IMR-90 (cell line): ENCODE data around the gene SCAMP2. TPM values are rescaled to one million over a fixed set of nuclear protein-coding genes. Genes with fewer than 3 reads are reported as not detected.

Experiments used
- ATAC-seq: fragments of 200-7000 bp; cut with Tn5 transposase; 2 replicates; pipeline ENCODE4 v1.9.1; 2020; ENCODE audit warnings: low read depth, mild to moderate bottlenecking, moderate library complexity
- BruUV-seq: library from RNA; stranded (reverse); fragments of 400-500 nt; replicated peaks from 2 replicates; lab custom pipeline; 2021; lab: Mats Ljungman, UMichigan
- CTCF ChIA-PET: fragments of 300-600 bp; formaldehyde crosslinking; extraction: SDS; loops from one replicate; lab custom pipeline; 2021; ENCODE audit warnings: antibody characterized with exemption; lab: Yijun Ruan, JAX
- POLR2A ChIA-PET: fragments of 300-600 bp; sonication (Branson Sonifier 250); formaldehyde crosslinking; loops from one replicate; lab custom pipeline; 2022; ENCODE audit warnings: antibody characterized with exemption; ENCODE audit not compliant: unreplicated experiment; lab: Charles Lee
- DNase-seq: peaks from one replicate; pipeline ENCODE4 v3.0.0; 2013
- H2AFZ ChIP-seq: replicated peaks from 2 replicates; pipeline ENCODE3; 2013; ENCODE audit warnings: low read length, mild to moderate bottlenecking; ENCODE audit not compliant: poor library complexity
- H2AK5ac ChIP-seq: 2 replicates; pipeline ENCODE4 v1.6.1; 2013; ENCODE audit warnings: low read depth, low read length, inconsistent platforms
- H2AK9ac ChIP-seq: replicated peaks from 2 replicates; pipeline ENCODE3; 2013; ENCODE audit warnings: mild to moderate bottlenecking, low read depth, low read length, moderate library complexity; ENCODE audit not compliant: poor library complexity
- H2BK120ac ChIP-seq: 2 replicates; pipeline ENCODE4 v1.6.1; 2013; ENCODE audit warnings: low read depth, low read length, inconsistent platforms
- H2BK15ac ChIP-seq: 3 replicates; pipeline ENCODE4 v1.6.1; 2013; ENCODE audit warnings: low read depth, low read length, inconsistent platforms
- H2BK20ac ChIP-seq: 2 replicates; pipeline ENCODE4 v1.6.1; 2013; ENCODE audit warnings: low read depth, mild to moderate bottlenecking, inconsistent platforms, low read length, moderate library complexity
- H2BK5ac ChIP-seq: 2 replicates; pipeline ENCODE4 v1.6.1; 2013; ENCODE audit warnings: mild to moderate bottlenecking, low read depth, low read length, inconsistent platforms; ENCODE audit not compliant: poor library complexity, severe bottlenecking
- H3K14ac ChIP-seq: replicated peaks from 2 replicates; pipeline ENCODE4 v1.6.1; 2013; ENCODE audit warnings: low read depth, low read length, inconsistent platforms
- H3K18ac ChIP-seq: 2 replicates; pipeline ENCODE4 v1.6.1; 2013; ENCODE audit warnings: low read depth, low read length, control low read depth
- H3K23ac ChIP-seq: 2 replicates; pipeline ENCODE4 v1.6.1; 2013; ENCODE audit warnings: low read depth, low read length, inconsistent platforms
- H3K27ac ChIP-seq: 2 replicates; pipeline ENCODE4 v1.5.1; 2013; ENCODE audit warnings: mild to moderate bottlenecking, control low read depth, low read length; ENCODE audit not compliant: insufficient read depth
- H3K27me3 ChIP-seq: 2 replicates; pipeline ENCODE4 v1.6.1; 2013; ENCODE audit warnings: low read length; ENCODE audit not compliant: control insufficient read depth, insufficient read depth
- H3K36me3 ChIP-seq: 2 replicates; pipeline ENCODE4 v1.6.1; 2013; ENCODE audit warnings: low read length, mixed read lengths; ENCODE audit not compliant: control insufficient read depth, insufficient read depth
- H3K4ac ChIP-seq: 2 replicates; pipeline ENCODE4 v1.6.1; 2013; ENCODE audit warnings: low read depth, low read length, inconsistent platforms
- H3K4me1 ChIP-seq: 2 replicates; pipeline ENCODE4 v1.6.1; 2013; ENCODE audit warnings: low read length, mixed read lengths; ENCODE audit not compliant: control insufficient read depth, insufficient read depth
- H3K4me2 ChIP-seq: 2 replicates; pipeline ENCODE4 v1.6.1; 2013; ENCODE audit warnings: low read depth, mild to moderate bottlenecking, control low read depth, low read length, moderate library complexity
- H3K4me3 ChIP-seq: 2 replicates; pipeline ENCODE4 v1.5.1; 2013; ENCODE audit warnings: low read depth, mild to moderate bottlenecking, control low read depth, low read length, moderate library complexity; ENCODE audit not compliant: insufficient read depth
- H3K56ac ChIP-seq: 2 replicates; pipeline ENCODE4 v1.6.1; 2013; ENCODE audit warnings: low read length, inconsistent platforms; ENCODE audit not compliant: insufficient read depth; ENCODE audit errors: extremely low read depth
- H3K79me1 ChIP-seq, 2 experiments: 2 replicates each; pipeline ENCODE4 v1.6.1; 2013; ENCODE audit warnings: low read length in 2 of 2, inconsistent platforms in 1 of 2, low read depth in 1 of 2
- H3K9ac ChIP-seq: 2 replicates; pipeline ENCODE4 v1.6.1; 2013; ENCODE audit warnings: low read depth, low read length, control low read depth
- H3K9me1 ChIP-seq: 2 replicates; pipeline ENCODE4 v1.6.1; 2013; ENCODE audit warnings: low read length, inconsistent platforms; ENCODE audit not compliant: insufficient read depth
- H3K9me3 ChIP-seq: 2 replicates; pipeline ENCODE4 v1.6.1; 2013; ENCODE audit warnings: low read length; ENCODE audit not compliant: control insufficient read depth, insufficient read depth
- H4K20me1 ChIP-seq: 2 replicates; pipeline ENCODE4 v1.6.1; 2013; ENCODE audit warnings: low read length, inconsistent platforms; ENCODE audit not compliant: insufficient read depth
- H4K5ac ChIP-seq: 2 replicates; pipeline ENCODE4 v1.6.1; 2013; ENCODE audit warnings: mild to moderate bottlenecking, low read depth, low read length, control low read depth
- H4K8ac ChIP-seq, 2 experiments: 2 replicates each; pipeline ENCODE4 v1.6.1; 2013; ENCODE audit warnings: low read depth in 2 of 2, low read length in 2 of 2, control low read depth in 1 of 2, inconsistent platforms in 1 of 2
- H4K91ac ChIP-seq: 2 replicates; pipeline ENCODE4 v1.6.1; 2013; ENCODE audit warnings: low read depth, low read length, inconsistent platforms; ENCODE audit not compliant: insufficient read depth
- NFE2L2 ChIP-seq: fragments of 150-350 bp; IDR thresholded peaks from 2 replicates; pipeline ENCODE4 v1.6.1; 2016; ENCODE audit warnings: low read depth, mild to moderate bottlenecking, low read length
- POLR2A ChIP-seq: IDR thresholded peaks from 2 replicates; pipeline ENCODE4 v1.6.1; 2012; ENCODE audit warnings: mild to moderate bottlenecking, low read depth, low read length
- RCOR1 ChIP-seq: IDR thresholded peaks from 2 replicates; pipeline ENCODE4 v1.6.1; 2012; ENCODE audit warnings: mild to moderate bottlenecking, low read length, improper control_type of control experiment; ENCODE audit not compliant: insufficient replicate concordance
- WGBS, 2 experiments: methylation state at CpG; one replicate each; pipeline versions ENCODE4 v1.1.5 to v1.1.7; 2013; ENCODE audit warnings: missing lambda C conversion rate in 2 of 2; ENCODE audit not compliant: insufficient read length in 1 of 2; ENCODE audit errors: extremely low coverage in 2 of 2; 5-methylcytosine and 5-hydroxymethylcytosine counted together
- dilution Hi-C: fragments of 300-500 bp; cut with HindIII; formaldehyde crosslinking; loops from one replicate; pipeline ENCODE4 v1.14.3; 2018; ENCODE audit warnings: low sequenced_read_pairs; ENCODE audit not compliant: unreplicated experiment
- in situ Hi-C: fragments of 300-500 bp; cut with MboI; formaldehyde crosslinking; loops from 3 replicates; pipeline ENCODE4 v1.14.3; 2019; ENCODE audit warnings: low sequenced_read_pairs, inconsistent platforms, mixed read lengths
- intact Hi-C: fragments of 100-400 bp; cut with micrococcal nuclease; formaldehyde crosslinking; loops from 2 replicates; pipeline ENCODE4 v1.10.0; 2022
- polyA plus RNA-seq, 3 experiments: library from polyadenylated mRNA; depleted of rRNA; stranded (reverse); fragments of >200 nt; gene quantifications; 2 replicates each; pipeline ENCODE4 v1.2.3, GENCODE V29; 2012; ENCODE audit warnings: low replicate concordance in 1 of 3
- total RNA-seq: library from RNA; depleted of rRNA; stranded (reverse); fragments of >200 nt; gene quantifications from 2 replicates; pipeline ENCODE4 v1.2.3, GENCODE V29; 2012

Gene SCAMP2
- total and polyA plus RNA-seq, 2 of the 4 experiments (the other 2 are of a cell fraction) = 25.8 to 111 TPM

DNA sequence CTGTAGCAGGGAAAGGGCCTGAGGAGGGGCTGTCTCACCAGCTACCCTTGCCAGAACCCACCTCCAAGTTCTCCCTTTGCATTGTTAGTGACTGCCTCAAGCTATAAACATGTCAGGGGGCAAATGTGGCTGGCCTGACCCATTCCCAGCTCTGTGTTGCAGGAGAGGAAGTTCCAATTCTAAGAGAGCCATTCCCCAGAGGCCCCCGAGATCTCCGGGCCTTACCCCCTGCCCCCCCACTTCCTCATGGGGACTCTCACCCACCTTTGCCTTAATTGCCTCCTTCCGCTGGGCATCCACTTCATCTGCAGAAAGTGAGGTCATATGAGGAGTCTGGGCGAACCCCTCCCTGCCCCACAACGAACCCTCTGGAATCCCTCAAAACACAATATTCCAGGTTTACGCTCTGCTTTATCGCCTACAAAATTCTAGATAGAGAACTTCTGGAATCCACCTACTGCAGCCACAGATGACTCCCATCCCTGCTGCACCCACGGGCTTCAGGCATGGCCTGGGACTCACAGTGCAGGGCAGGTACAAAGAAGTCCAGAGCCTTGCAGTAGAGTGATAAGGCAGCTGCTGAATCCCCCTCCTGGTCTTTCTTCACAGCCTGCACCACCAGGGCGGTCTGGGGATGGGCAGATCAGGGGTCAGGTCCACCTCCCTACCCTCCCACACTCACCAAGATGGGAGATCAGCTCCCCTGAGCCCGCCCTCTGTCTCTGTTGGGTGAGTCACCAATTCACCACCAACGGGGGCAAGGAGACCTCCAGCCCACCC lies 34.2 kb downstream of the SCAMP2 start:
- dilution Hi-C loops = no loop called here
- ATAC-seq = no peak

More for the DNA sequence above, 34.2 kb downstream of the SCAMP2 start:
- Histone ChIP-seq H4K91ac (no peak overlapping the region), H3K36me3 (peaks cover 3% of the 10 kb centered on the region; the same call in 1 of the 2 replicates), H3K4ac (no peak overlapping the region), H3K27me3 (no peaks in the 10 kb centered on the region), H4K8ac (no peak overlapping the region), H3K4me2 (no peak overlapping the region), H2AK9ac (no peak overlapping the region), H3K9me3 (no peaks in the 10 kb centered on the region), H3K79me1 (peaks cover 0 to 17% of the 10 kb centered on the region in 2 experiments; a peak in 1 of 4 replicates), H2AFZ (no peak overlapping the region), H4K5ac (no peak overlapping the region), H3K27ac (no peak overlapping the region), H3K23ac (no peak overlapping the region), H3K56ac (no peak overlapping the region), H3K18ac (no peak overlapping the region), H3K9me1 (0 out of 2 replicates have a peak, but pooled peaks cover 3% of the 10 kb centered on the region), H2BK120ac (no peak overlapping the region), H3K9ac (no peak overlapping the region), H3K4me3 (no peak overlapping the region), H2BK15ac (no peak overlapping the region), H2BK5ac (no peak overlapping the region), H2BK20ac (no peak overlapping the region), H3K14ac (no peak overlapping the region), H4K20me1 (no peaks in the 10 kb centered on the region), H3K4me1 (peaks cover 4% of the 10 kb centered on the region; the same call in 1 of the 2 replicates), H2AK5ac (no peak overlapping the region)
- ChIA-PET CTCF (no interaction called here), POLR2A (no interaction called here)
- TF ChIP-seq POLR2A = no peak
- no peak for TF ChIP-seq RCOR1
- TF ChIP-seq NFE2L2 = no peak
- 100% methylated on average over 4 of the region's 11 CpGs; no CpG with 5 or more reads in 1 of the 2 experiments for WGBS, 2 experiments
- no peak for DNase-seq
- in situ Hi-C loops = no loop called here
- intact Hi-C loops = no loop called here
- no TSS peak for BruUV-seq
